CD14-positive monocyte (primary cell): Measurements from ENCODE around the gene CNTNAP2. TPM values are rescaled to one million over a fixed set of nuclear protein-coding genes. Genes with fewer than 3 reads are reported as not detected.

Experiments used
- DNase-seq, 3 donors: peaks; one replicate each; pipeline ENCODE4 v3.0.0-alpha.2; 2011 to 2022
- H2AFZ ChIP-seq: 2 replicates; pipeline ENCODE4 v1.6.0; 2012; ENCODE audit warnings: mild to moderate bottlenecking, low read depth, low read length, inconsistent platforms; ENCODE audit not compliant: insufficient read depth, poor library complexity, severe bottlenecking
- H3K27ac ChIP-seq, 2 donors: 1 replicate in 1 of 2; 2 replicates in 1 of 2; pipeline ENCODE4 v1.5.1; 2012 to 2013; ENCODE audit warnings: low read length in 2 of 2, control low read depth in 1 of 2, inconsistent platforms in 1 of 2, low read depth in 1 of 2, mild to moderate bottlenecking in 1 of 2
- H3K27me3 ChIP-seq, 2 donors: one replicate each; pipeline versions ENCODE4 v1.6.0 to v1.6.1; 2011 to 2013; ENCODE audit warnings: low read length in 2 of 2; ENCODE audit not compliant: control insufficient read depth in 2 of 2, insufficient read depth in 2 of 2
- H3K36me3 ChIP-seq, 2 donors: replicated peaks in 1 of 2; 1 replicate in 1 of 2; 2 replicates in 1 of 2; pipeline versions ENCODE4 v1.5.1 to v1.6.1; 2012 to 2013; ENCODE audit warnings: low read length in 2 of 2, control low read depth in 1 of 2, inconsistent platforms in 1 of 2, mild to moderate bottlenecking in 1 of 2; ENCODE audit not compliant: insufficient read depth in 2 of 2, control insufficient read depth in 1 of 2
- H3K4me1 ChIP-seq, 2 donors: 1 replicate in 1 of 2; 2 replicates in 1 of 2; pipeline versions ENCODE4 v1.5.1 to v1.6.1; 2012 to 2013; ENCODE audit warnings: low read length in 2 of 2, control low read depth in 1 of 2, inconsistent platforms in 1 of 2, mild to moderate bottlenecking in 1 of 2, moderate library complexity in 1 of 2; ENCODE audit not compliant: insufficient read depth in 2 of 2, control insufficient read depth in 1 of 2
- H3K4me2 ChIP-seq: replicated peaks from 2 replicates; pipeline ENCODE3; 2012; ENCODE audit warnings: low read length, moderate library complexity, mild to moderate bottlenecking; ENCODE audit not compliant: poor library complexity, severe bottlenecking; ENCODE audit errors: extremely low read depth
- H3K4me3 ChIP-seq, 3 experiments: fragments of 200-600 bp in 1 of 3; sonication (generic) in 1 of 3; replicated peaks in 1 of 3; 1 replicate in 2 of 3; 2 replicates in 1 of 3; pipeline ENCODE4 v1.5.1; 2011 to 2013; ENCODE audit warnings: low read length in 3 of 3, mild to moderate bottlenecking in 3 of 3, control low read depth in 2 of 3, low read depth in 2 of 3, inconsistent platforms in 1 of 3, moderate library complexity in 1 of 3
- H3K79me2 ChIP-seq: 2 replicates; pipeline ENCODE4 v1.6.0; 2012; ENCODE audit warnings: mild to moderate bottlenecking, control low read depth, inconsistent platforms, low read length, moderate library complexity; ENCODE audit not compliant: insufficient read depth
- H3K9ac ChIP-seq: 2 replicates; pipeline ENCODE4 v1.6.0; 2017; ENCODE audit warnings: low read length, mild to moderate bottlenecking; ENCODE audit not compliant: insufficient read depth, poor library complexity, severe bottlenecking
- H3K9me3 ChIP-seq, 2 donors: replicated peaks in 1 of 2; 1 replicate in 1 of 2; 2 replicates in 1 of 2; pipeline versions ENCODE4 v1.5.1 to v1.6.1; 2012 to 2013; ENCODE audit warnings: low read length in 2 of 2, control low read depth in 1 of 2; ENCODE audit not compliant: control insufficient read depth in 1 of 2, insufficient read depth in 1 of 2
- H4K20me1 ChIP-seq: 2 replicates; pipeline ENCODE4 v1.6.0; 2012; ENCODE audit warnings: mild to moderate bottlenecking, low read length, control low read depth, moderate library complexity; ENCODE audit not compliant: insufficient read depth
- H3K27ac Mint-ChIP-seq, 7 donors: one replicate each; pipeline ENCODE4 v1.8.0; 2020; ENCODE audit warnings: mild to moderate bottlenecking in 7 of 7, mixed read lengths in 7 of 7, moderate library complexity in 6 of 7, inconsistent platforms in 2 of 7
- H3K27me3 Mint-ChIP-seq, 3 donors: one replicate each; pipeline ENCODE4 v1.8.0; 2021 to 2022; ENCODE audit warnings: low read depth in 3 of 3, mild to moderate bottlenecking in 3 of 3, mixed read lengths in 3 of 3, moderate library complexity in 3 of 3, inconsistent platforms in 1 of 3
- H3K36me3 Mint-ChIP-seq, 2 donors: one replicate each; pipeline ENCODE4 v1.8.0; 2020; ENCODE audit warnings: mixed read lengths in 2 of 2, inconsistent platforms in 1 of 2, mild to moderate bottlenecking in 1 of 2
- H3K4me1 Mint-ChIP-seq: one replicate; pipeline ENCODE4 v1.8.0; 2020; ENCODE audit warnings: mild to moderate bottlenecking, mixed read lengths
- H3K4me3 Mint-ChIP-seq, 2 donors: one replicate each; pipeline ENCODE4 v1.8.0; 2020; ENCODE audit warnings: mild to moderate bottlenecking in 2 of 2, mixed read lengths in 2 of 2, moderate library complexity in 1 of 2
- H3K9me3 Mint-ChIP-seq, 7 donors: one replicate each; pipeline ENCODE4 v1.8.0; 2020 to 2022; ENCODE audit warnings: mixed read lengths in 7 of 7, mild to moderate bottlenecking in 6 of 7, moderate library complexity in 6 of 7, inconsistent platforms in 2 of 7
- WGBS: methylation state at CpG from one replicate; pipeline ENCODE4 v1.1.5; 2013; ENCODE audit warnings: missing lambda C conversion rate; ENCODE audit not compliant: insufficient coverage; 5-methylcytosine and 5-hydroxymethylcytosine counted together
- intact Hi-C, 2 donors: fragments of 100-400 bp; cut with micrococcal nuclease; formaldehyde crosslinking; loops; one replicate each; pipeline versions ENCODE4 v1.15.0 to v1.15.1; 2023
- polyA plus RNA-seq, 3 donors: library from polyadenylated mRNA; depleted of rRNA in 1 of 3; unstranded in 2 of 3; stranded (reverse) in 1 of 3; fragments of 300-500 nt in 2 of 3; fragments of >200 nt in 1 of 3; fragmentation: Illumina TruSeq in 2 of 3; gene quantifications; 1 replicate in 2 of 3; 2 replicates in 1 of 3; pipeline ENCODE4 v1.2.3, GENCODE V29; 2012 to 2021
- TF ChIP-seq, protein P1 (sequence below): fragments of 200-600 bp; IDR thresholded peaks from one replicate; pipeline ENCODE4 v1.8.0; 2022; ENCODE audit warnings: antibody characterized with exemption, mild to moderate bottlenecking

The CNTNAP2 gene
- polyA plus RNA-seq, 3 donors: 0.01 TPM; not detected in 2

DNA sequence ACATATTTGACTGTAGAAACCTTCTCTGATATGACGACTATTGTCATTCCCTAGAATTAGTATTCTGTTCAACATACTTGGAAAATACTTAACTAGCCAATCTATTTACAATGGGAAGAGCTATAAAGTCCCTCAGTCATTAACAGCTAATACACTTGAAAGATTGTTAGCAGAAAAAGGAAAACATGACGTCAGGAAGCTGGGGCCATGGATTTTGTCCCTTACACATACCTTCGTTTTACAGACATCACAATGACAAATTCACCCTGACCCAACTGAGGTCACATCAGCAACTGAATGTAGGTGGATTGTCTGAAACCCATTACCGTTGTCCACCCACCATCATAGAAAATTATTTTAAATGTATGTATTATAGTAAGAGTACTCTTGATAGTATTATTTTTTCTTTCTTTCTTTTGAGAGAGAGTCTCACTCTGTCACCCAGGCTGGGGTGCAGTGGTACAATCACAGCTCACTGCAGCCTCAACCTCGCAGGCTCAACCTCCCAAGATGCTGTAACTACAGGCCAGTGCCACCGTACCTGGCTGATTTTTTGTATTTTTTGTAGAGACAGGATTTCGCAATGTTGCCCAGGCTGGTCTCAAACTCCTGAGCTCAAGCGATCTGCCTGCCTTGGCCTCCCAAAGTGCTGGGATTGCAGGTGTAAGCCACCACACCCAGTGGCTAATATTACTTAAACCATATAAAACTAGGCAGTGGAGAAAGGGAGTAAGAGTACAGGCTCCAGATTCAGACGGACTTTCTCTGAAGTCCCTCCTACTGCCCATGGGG lies 1977.0 kb downstream of the CNTNAP2 start:
- Histone ChIP-seq H4K20me1 (no peaks in the 10 kb centered on the region), H3K27ac (no peak overlapping the region), H2AFZ (no peak overlapping the region), H3K4me1 (no peaks in the 10 kb centered on the region), H3K9me3 (no peaks in the 10 kb centered on the region), H3K27me3 (no peaks in the 10 kb centered on the region), H3K4me2 (no peak overlapping the region), H3K4me3 (no peak overlapping the region), H3K79me2 (no peaks in the 10 kb centered on the region), H3K9ac (no peak overlapping the region), H3K36me3 (no peaks in the 10 kb centered on the region)
- DNase-seq: no peak
- H3K27me3 Mint-ChIP-seq: peaks cover 0 to 2% (median 0%) of the 10 kb centered on the region in 3 donors
- H3K27ac Mint-ChIP-seq: no peak overlapping the region
- H3K36me3 Mint-ChIP-seq: no peaks in the 10 kb centered on the region
- TF ChIP-seq, protein P1, sequence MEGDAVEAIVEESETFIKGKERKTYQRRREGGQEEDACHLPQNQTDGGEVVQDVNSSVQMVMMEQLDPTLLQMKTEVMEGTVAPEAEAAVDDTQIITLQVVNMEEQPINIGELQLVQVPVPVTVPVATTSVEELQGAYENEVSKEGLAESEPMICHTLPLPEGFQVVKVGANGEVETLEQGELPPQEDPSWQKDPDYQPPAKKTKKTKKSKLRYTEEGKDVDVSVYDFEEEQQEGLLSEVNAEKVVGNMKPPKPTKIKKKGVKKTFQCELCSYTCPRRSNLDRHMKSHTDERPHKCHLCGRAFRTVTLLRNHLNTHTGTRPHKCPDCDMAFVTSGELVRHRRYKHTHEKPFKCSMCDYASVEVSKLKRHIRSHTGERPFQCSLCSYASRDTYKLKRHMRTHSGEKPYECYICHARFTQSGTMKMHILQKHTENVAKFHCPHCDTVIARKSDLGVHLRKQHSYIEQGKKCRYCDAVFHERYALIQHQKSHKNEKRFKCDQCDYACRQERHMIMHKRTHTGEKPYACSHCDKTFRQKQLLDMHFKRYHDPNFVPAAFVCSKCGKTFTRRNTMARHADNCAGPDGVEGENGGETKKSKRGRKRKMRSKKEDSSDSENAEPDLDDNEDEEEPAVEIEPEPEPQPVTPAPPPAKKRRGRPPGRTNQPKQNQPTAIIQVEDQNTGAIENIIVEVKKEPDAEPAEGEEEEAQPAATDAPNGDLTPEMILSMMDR: no peak
- no peaks in the 10 kb centered on the region for H3K4me1 Mint-ChIP-seq
- H3K4me3 Mint-ChIP-seq: no peak overlapping the region
- 80% methylated on average over 1 of the region's 9 CpGs for WGBS
- peaks cover 0 to 5% (median 0%) of the 10 kb centered on the region in 7 donors for H3K9me3 Mint-ChIP-seq
- intact Hi-C loops: no loop called here

DNA sequence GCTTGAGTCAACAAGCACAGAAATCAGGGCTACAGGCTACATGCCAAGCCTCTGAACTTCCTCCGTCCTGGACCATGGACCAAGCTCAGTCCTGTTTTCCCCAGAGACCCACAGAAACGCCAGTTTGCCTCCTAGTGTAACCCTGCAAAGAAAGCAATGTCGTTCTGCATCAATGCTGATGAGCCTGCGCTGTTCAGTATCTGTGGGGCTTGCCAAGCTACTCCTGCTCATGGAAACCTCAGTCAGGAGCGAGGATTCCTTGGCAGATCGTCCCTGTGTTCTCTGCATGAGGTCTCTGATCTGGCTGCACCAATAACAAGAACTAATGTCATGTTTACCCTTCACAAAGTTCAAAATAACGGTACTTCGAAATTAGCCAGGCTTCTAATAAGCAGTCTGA lies 1978.5 kb downstream of the CNTNAP2 start:
- intact Hi-C loops: no loop called here
- no peaks in the 10 kb centered on the region for H3K36me3 ChIP-seq
- Mint-ChIP-seq H3K4me1 (no peaks in the 10 kb centered on the region), H3K4me3 (no peak overlapping the region), H3K9me3 (peaks cover 0 to 5% (median 2%) of the 10 kb centered on the region in 7 donors), H3K27ac (no peak overlapping the region), H3K36me3 (no peaks in the 10 kb centered on the region), H3K27me3 (peaks cover 0 to 2% (median 0%) of the 10 kb centered on the region in 3 donors)
- no peaks in the 10 kb centered on the region for H3K27me3 ChIP-seq
- no peak overlapping the region for H3K9ac ChIP-seq
- H3K4me3 ChIP-seq: no peak overlapping the region
- no peak overlapping the region for H2AFZ ChIP-seq
- H3K4me1 ChIP-seq: no peaks in the 10 kb centered on the region
- H3K79me2 ChIP-seq: no peaks in the 10 kb centered on the region
- no peaks in the 10 kb centered on the region for H3K9me3 ChIP-seq
- H4K20me1 ChIP-seq: no peaks in the 10 kb centered on the region
- no peak overlapping the region for H3K4me2 ChIP-seq
- no peak for DNase-seq
- WGBS: 84% methylated on average over 8 of the region's 8 CpGs
- H3K27ac ChIP-seq: no peak overlapping the region
- TF ChIP-seq, protein P1: no peak
